Loucy (cell line): ENCODE data around the gene DENND6B.
A peak's percentile ranks its signal among the peaks of the same experiment; 100 is the strongest.

Experiments
- CTCF ChIP-seq: fragments of 200-600 bp; sonication (generic); conservative IDR thresholded peaks from 2 replicates; pipeline ENCODE4 v1.5.1; 2014; ENCODE audit warnings: mild to moderate bottlenecking, antibody characterized with exemption, low read length
- EZH2phosphoT487 ChIP-seq: fragments of 200-600 bp; IDR thresholded peaks from 2 replicates; pipeline ENCODE4 v1.6.1; 2018; ENCODE audit warnings: antibody characterized with exemption, mild to moderate bottlenecking, moderate library complexity, borderline replicate concordance

- peak; percentile 92 for TF ChIP-seq CTCF
- no peak for TF ChIP-seq EZH2phosphoT487
Measured at GRCh38 chr22:50341977-50342650, 15.3 kb upstream of the DENND6B start.
